UCSD-AML1 (cell line): ENCODE results near the gene CFAP54.
"Not testable (repeated sequence)": the region's sequence is repeated elsewhere in the genome, so short reads cannot be mapped to it uniquely, and the experiment has no call there.

Experiments
- DNase-seq: peaks from one replicate; lab custom pipeline; 2025; ENCODE audit not compliant: unreplicated experiment; lab: John Stamatoyannopoulos, UW

Gene CFAP54

GRCh38 chr12:96489392-96490056 is at the start of gene CFAP54:
TSS of gene CFAP54 (plus strand) at chr12:96489577. CDS start at chr12:96489610, 33 bp downstream.
- DNase-seq = peak; percentile 91

- DNase-seq = no peak
Measured at GRCh38 chr12:96441816-96442215, 47.6 kb upstream of the CFAP54 start.

- no peak for DNase-seq
Measured at GRCh38 chr12:96442906-96443305, 46.5 kb upstream of the CFAP54 start.

- DNase-seq = no peak
Measured at GRCh38 chr12:96444399-96444798, 45.0 kb upstream of the CFAP54 start.

GRCh38 chr12:96445691-96446583 is 43.4 kb upstream of the CFAP54 start:
- DNase-seq = peak; percentile 61

- DNase-seq = no peak
Measured at GRCh38 chr12:96447256-96447655, 42.1 kb upstream of the CFAP54 start.

GRCh38 chr12:96448300-96448699 is 41.1 kb upstream of the CFAP54 start:
- DNase-seq = no peak

- DNase-seq = no peak
Measured at GRCh38 chr12:96452261-96452922, 37.0 kb upstream of the CFAP54 start.

- DNase-seq = no peak
Measured at GRCh38 chr12:96454396-96454795, 35.0 kb upstream of the CFAP54 start.

GRCh38 chr12:96456265-96456974 is 33.0 kb upstream of the CFAP54 start:
- DNase-seq = no peak

- no peak for DNase-seq
Measured at GRCh38 chr12:96457191-96457930, 32.0 kb upstream of the CFAP54 start.

- not testable (repeated sequence) for DNase-seq
Measured at GRCh38 chr12:96459281-96459680, 30.1 kb upstream of the CFAP54 start.

- no peak for DNase-seq
Measured at GRCh38 chr12:96462571-96463280, 26.7 kb upstream of the CFAP54 start.

GRCh38 chr12:96465896-96466295 is 23.5 kb upstream of the CFAP54 start:
- no peak for DNase-seq

- DNase-seq = no peak
Measured at GRCh38 chr12:96466939-96467751, 22.2 kb upstream of the CFAP54 start.

- no peak for DNase-seq
Measured at GRCh38 chr12:96471368-96472050, 17.9 kb upstream of the CFAP54 start.

GRCh38 chr12:96472384-96472783 is 17.0 kb upstream of the CFAP54 start:
- no peak for DNase-seq

- no peak for DNase-seq
Measured at GRCh38 chr12:96473394-96474093, 15.8 kb upstream of the CFAP54 start.
